ENCODE data around the gene HMGB1. TPM values are rescaled to one million over a fixed set of nuclear protein-coding genes. Genes with fewer than 3 reads are reported as not detected.

HMGB1 gene
- total and polyA plus RNA-seq, 2 donors (not counting 1 experiment from before 2014, with no cell fraction given): 79.2 to 529 TPM

DNA sequence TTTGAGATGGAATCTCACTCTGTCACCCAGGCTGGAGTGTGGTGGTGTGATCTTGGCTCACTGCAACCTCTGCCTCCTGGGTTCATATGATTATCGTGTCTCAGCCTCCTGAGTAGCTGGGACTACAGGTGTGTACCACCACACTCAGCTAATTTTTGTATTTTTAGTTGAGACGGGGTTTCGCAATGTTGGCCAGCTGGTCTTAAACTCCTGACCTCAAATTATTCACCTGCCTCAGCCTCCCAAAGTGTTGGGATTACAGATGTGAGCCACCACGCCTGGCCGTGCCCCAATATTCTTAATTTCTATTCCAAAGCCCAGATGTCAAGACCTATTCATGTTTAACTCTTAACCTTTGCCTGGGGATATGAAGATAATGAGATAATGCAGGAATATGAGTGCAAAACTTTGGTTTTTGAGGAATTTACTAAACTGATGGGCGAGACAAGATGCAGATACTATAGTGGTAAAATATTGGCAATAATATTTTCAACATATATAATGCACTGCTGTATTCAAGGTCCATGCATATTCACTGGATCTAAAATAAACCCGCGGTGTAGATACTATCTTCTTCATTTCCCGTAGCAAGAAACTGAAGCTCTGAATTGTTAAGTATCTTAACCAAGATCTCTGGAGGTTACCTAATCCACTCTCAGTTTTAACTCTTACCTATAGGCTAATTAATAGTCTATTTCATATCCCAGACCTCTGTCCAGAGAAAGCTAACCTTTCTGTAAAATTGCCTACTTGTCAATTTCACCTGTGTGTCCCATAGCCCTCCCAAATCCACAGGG is 43.7 kb upstream of the HMGB1 start:
- Histone ChIP-seq H3K27me3 (replicated peaks in 1 of 4; ENCODE audit: control extremely low read depth in 1 of 4, control insufficient read depth in 3 of 4, insufficient read depth in 4 of 4, low read length in 3 of 4) (no peaks in the 10 kb centered on the region), H3K4me2 (replicated peaks; ENCODE audit: low read depth, low read length, poor library complexity, severe bottlenecking) (no peak overlapping the region), H3K4me1 (ENCODE audit: control insufficient read depth in 2 of 2, insufficient read depth in 2 of 2, low read length in 2 of 2) (no peaks in the 10 kb centered on the region), H3K36me3 (replicated peaks in 1 of 2; ENCODE audit: control extremely low read depth in 1 of 2, control insufficient read depth in 1 of 2, extremely low read depth in 1 of 2, insufficient read depth in 2 of 2, low read length in 1 of 2) (no peaks in the 10 kb centered on the region), H3K9ac (ENCODE audit: low read length) (no peak overlapping the region), H4K20me1 (ENCODE audit: control insufficient read depth, insufficient read depth, low read length, poor library complexity, severe bottlenecking) (no peaks in the 10 kb centered on the region), H3K4me3 (ENCODE audit: control extremely low read depth in 1 of 5, extremely low read depth in 1 of 5, insufficient read depth in 1 of 5, low read depth in 2 of 5, low read length in 4 of 5) (no peak overlapping the region), H3K79me2 (ENCODE audit: control insufficient read depth, insufficient read depth, low read length) (no peaks in the 10 kb centered on the region), H3K27ac (ENCODE audit: low read length in 2 of 2) (no peak overlapping the region), H3K9me3 (ENCODE audit: control extremely low read depth in 1 of 3, control insufficient read depth in 2 of 3, insufficient read depth in 1 of 3, low read length in 2 of 3) (no peaks in the 10 kb centered on the region), H2AFZ (ENCODE audit: insufficient read depth, low read depth, low read length, poor library complexity, severe bottlenecking) (no peak overlapping the region)
- intact Hi-C loops (cut with micrococcal nuclease): no loop called here
- POLR2A ChIA-PET: interaction anchor here (0.6 kb wide), 2 partner anchors 13 to 44 kb away, joined by 3 to 13 read pairs; partner anchors contain the start of gene HMGB1
- Mint-ChIP-seq H3K27me3 (no peaks in the 10 kb centered on the region), H3K27ac (no peak overlapping the region), H3K9me3 (ENCODE audit: insufficient read depth) (no peaks in the 10 kb centered on the region), H3K4me1 (peaks cover 5% of the 10 kb centered on the region), H3K4me3 (no peak overlapping the region)
- TF ChIP-seq EZH2 (IDR thresholded peaks at IDR 0.05; ENCODE audit: borderline replicate concordance, insufficient read depth, low read depth, low read length, poor library complexity, severe bottlenecking) (no peak), CTCF (IDR thresholded peaks at IDR 0.05) (no peak)
- CTCF ChIA-PET: no interaction called here
- no peak for ATAC-seq (ENCODE audit: low read depth)
- WGBS (ENCODE audit: insufficient coverage): 97% methylated on average over 5 of the region's 9 CpGs
- no peak for DNase-seq

GRCh38 chr13:30504081-30504480 is 38.3 kb upstream of the HMGB1 start:
- Histone ChIP-seq H3K27ac (ENCODE audit: low read length in 2 of 2) (no peak overlapping the region), H3K9ac (ENCODE audit: low read length) (no peak overlapping the region), H3K4me3 (ENCODE audit: control extremely low read depth in 1 of 5, extremely low read depth in 1 of 5, insufficient read depth in 1 of 5, low read depth in 2 of 5, low read length in 4 of 5) (no peak overlapping the region), H3K4me2 (replicated peaks; ENCODE audit: low read depth, low read length, poor library complexity, severe bottlenecking) (no peak overlapping the region), H3K36me3 (replicated peaks in 1 of 2; ENCODE audit: control extremely low read depth in 1 of 2, control insufficient read depth in 1 of 2, extremely low read depth in 1 of 2, insufficient read depth in 2 of 2, low read length in 1 of 2) (no peaks in the 10 kb centered on the region), H2AFZ (ENCODE audit: insufficient read depth, low read depth, low read length, poor library complexity, severe bottlenecking) (no peak overlapping the region), H3K79me2 (ENCODE audit: control insufficient read depth, insufficient read depth, low read length) (no peaks in the 10 kb centered on the region), H4K20me1 (ENCODE audit: control insufficient read depth, insufficient read depth, low read length, poor library complexity, severe bottlenecking) (no peaks in the 10 kb centered on the region), H3K27me3 (replicated peaks in 1 of 4; ENCODE audit: control extremely low read depth in 1 of 4, control insufficient read depth in 3 of 4, insufficient read depth in 4 of 4, low read length in 3 of 4) (no peaks in the 10 kb centered on the region), H3K9me3 (ENCODE audit: control extremely low read depth in 1 of 3, control insufficient read depth in 2 of 3, insufficient read depth in 1 of 3, low read length in 2 of 3) (no peaks in the 10 kb centered on the region), H3K4me1 (ENCODE audit: control insufficient read depth in 2 of 2, insufficient read depth in 2 of 2, low read length in 2 of 2) (no peaks in the 10 kb centered on the region)
- H3K4me1 Mint-ChIP-seq: no peaks in the 10 kb centered on the region
- ChIA-PET POLR2A (no interaction called here), CTCF (interaction anchor here (0.7 kb wide), 1 partner anchor 371 kb away, joined by 3 read pairs; no protein-coding TSS in a partner anchor)
- no peaks in the 10 kb centered on the region for H3K9me3 Mint-ChIP-seq (ENCODE audit: insufficient read depth)
- no peak overlapping the region for H3K27ac Mint-ChIP-seq
- no peak for ATAC-seq (ENCODE audit: low read depth)
- TF ChIP-seq CTCF (IDR thresholded peaks at IDR 0.05): no peak
- no peak for TF ChIP-seq EZH2 (IDR thresholded peaks at IDR 0.05; ENCODE audit: borderline replicate concordance, insufficient read depth, low read depth, low read length, poor library complexity, severe bottlenecking)
- DNase-seq: no peak
- no peaks in the 10 kb centered on the region for H3K27me3 Mint-ChIP-seq
- intact Hi-C loops (cut with micrococcal nuclease): no loop called here
- no CpG with 5 or more reads among the region's 1 CpG for WGBS (ENCODE audit: insufficient coverage)
- H3K4me3 Mint-ChIP-seq: no peak overlapping the region
